ENCODE measurements around the gene SPHKAP.
"Not testable (repeated sequence)": the region's sequence is repeated elsewhere in the genome, so short reads cannot be mapped to it uniquely, and the experiment has no call there.

SPHKAP gene, protein sequence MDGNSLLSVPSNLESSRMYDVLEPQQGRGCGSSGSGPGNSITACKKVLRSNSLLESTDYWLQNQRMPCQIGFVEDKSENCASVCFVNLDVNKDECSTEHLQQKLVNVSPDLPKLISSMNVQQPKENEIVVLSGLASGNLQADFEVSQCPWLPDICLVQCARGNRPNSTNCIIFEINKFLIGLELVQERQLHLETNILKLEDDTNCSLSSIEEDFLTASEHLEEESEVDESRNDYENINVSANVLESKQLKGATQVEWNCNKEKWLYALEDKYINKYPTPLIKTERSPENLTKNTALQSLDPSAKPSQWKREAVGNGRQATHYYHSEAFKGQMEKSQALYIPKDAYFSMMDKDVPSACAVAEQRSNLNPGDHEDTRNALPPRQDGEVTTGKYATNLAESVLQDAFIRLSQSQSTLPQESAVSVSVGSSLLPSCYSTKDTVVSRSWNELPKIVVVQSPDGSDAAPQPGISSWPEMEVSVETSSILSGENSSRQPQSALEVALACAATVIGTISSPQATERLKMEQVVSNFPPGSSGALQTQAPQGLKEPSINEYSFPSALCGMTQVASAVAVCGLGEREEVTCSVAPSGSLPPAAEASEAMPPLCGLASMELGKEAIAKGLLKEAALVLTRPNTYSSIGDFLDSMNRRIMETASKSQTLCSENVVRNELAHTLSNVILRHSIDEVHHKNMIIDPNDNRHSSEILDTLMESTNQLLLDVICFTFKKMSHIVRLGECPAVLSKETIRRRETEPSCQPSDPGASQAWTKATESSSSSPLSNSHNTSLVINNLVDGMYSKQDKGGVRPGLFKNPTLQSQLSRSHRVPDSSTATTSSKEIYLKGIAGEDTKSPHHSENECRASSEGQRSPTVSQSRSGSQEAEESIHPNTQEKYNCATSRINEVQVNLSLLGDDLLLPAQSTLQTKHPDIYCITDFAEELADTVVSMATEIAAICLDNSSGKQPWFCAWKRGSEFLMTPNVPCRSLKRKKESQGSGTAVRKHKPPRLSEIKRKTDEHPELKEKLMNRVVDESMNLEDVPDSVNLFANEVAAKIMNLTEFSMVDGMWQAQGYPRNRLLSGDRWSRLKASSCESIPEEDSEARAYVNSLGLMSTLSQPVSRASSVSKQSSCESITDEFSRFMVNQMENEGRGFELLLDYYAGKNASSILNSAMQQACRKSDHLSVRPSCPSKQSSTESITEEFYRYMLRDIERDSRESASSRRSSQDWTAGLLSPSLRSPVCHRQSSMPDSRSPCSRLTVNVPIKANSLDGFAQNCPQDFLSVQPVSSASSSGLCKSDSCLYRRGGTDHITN (N-terminal part only)

DNA sequence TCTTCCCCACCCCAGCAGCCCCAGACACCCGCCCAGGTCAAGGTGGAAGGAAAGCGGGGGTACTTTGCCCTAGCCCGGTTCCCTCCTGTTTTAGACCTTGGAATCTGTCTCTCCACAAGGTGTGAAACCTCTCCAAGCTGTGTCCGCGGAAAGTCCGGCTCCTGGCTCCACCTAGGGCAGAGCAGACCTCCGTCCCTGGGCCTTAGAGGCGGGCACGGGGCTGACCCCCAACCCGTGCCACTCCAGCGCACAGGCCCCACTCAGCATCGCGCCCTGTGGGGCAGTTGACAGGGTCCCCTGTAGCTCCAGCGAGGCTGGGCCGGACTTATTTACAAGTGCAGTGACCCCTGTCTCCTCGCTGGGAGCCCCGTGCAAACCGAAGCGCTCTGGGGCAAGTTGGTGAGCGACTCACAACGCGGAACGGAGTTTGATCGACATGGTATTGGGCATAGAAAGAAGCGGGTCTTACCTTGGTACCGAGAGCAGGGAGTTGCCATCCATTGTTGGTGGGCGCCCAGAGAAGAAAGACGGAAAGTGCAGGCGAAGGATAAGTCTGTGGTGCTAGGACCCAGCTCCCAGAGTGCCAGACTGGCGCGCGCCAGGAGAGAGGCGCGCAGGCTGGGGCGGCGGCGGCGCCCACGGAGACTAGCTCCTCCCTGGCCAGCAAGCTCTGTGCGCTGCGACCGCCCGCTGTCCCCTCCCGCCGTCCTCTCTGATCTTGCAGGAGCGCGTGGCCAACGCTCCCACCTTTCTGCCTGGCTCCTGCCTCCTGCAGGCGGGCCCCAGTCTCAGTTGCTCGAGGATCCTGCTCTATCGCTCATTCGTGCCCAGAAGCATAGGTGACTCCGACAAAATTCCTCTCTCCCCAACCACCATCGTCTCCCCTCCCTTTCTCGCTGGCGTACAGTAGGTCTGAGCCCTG lies at the start of gene SPHKAP:
Gene SPHKAP (minus strand): TSS at position 590 of the 922 bp plus-strand sequence. CDS start 89 bp downstream, at position 501.
- intact Hi-C loops (cut with DNase I) = no loop called here
- DNase-seq = peak in 8 of 10 donors; percentile 4 to 92 (median 36)

GRCh38 chr2:228227466-228227865 lies 46.0 kb upstream of the SPHKAP start:
- intact Hi-C loops (cut with DNase I) = no loop called here

GRCh38 chr2:228224410-228224809 lies 42.9 kb upstream of the SPHKAP start:
- intact Hi-C loops (cut with DNase I) = no loop called here
- no peak for DNase-seq

More at GRCh38 chr2:228227466-228227865, 46.0 kb upstream of the SPHKAP start:
- DNase-seq = no peak

- intact Hi-C loops (cut with DNase I); DNase-seq: not testable (repeated sequence)
Observed at GRCh38 chr2:228218593-228218992, 37.1 kb upstream of the SPHKAP start.

GRCh38 chr2:228197504-228197903 lies 16.0 kb upstream of the SPHKAP start:
- no peak for DNase-seq

DNA sequence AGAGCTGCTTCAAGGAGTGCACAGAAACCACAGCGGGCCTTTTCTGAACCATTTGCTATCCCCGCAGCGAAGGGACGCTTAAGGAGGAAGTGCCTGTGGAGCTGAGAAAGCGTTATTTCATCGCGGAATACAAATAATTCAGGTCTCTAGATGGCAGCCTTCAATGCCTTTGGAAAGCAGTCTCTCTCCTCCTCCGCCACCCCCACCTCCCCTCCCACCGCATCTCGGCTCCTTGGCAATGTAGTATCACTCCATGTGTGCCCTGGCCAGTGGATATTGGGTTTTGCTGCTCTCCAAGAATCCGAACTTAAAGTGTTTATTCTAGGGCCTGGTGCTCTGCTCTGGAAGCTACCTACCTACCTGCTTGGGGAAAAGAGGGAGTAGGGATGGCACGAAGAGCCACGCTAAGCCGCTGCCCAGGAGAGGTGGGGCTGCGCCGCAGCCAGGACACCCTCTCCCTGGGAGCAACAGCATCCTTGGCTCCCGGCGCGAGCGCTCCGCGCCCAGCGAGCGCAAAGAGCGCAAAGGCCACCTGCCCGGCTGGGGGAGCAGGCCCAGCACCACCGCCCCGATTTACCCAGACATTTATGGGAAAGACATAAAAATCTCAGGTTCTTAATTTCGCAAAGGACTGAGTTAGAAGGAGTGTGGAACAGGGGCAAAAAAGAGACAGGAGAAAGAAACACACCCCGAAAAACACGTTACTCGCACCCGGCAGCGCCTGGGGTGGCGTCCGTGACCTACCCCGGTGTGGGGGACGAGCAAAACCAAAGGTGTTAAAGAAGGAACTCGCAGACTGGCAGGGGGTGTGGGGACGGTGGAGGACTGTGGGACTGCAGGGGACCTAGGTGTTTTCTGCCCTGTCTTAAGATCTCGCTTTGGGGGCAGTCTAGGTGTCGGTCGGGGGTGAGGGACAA lies 1.0 kb downstream of the SPHKAP start:
- intact Hi-C loops (cut with DNase I) = no loop called here

More at GRCh38 chr2:228197504-228197903, 16.0 kb upstream of the SPHKAP start:
- intact Hi-C loops (cut with DNase I) = no loop called here

GRCh38 chr2:228167290-228167689 lies 14.2 kb downstream of the SPHKAP start:
- intact Hi-C loops (cut with DNase I) = no loop called here
- no peak for DNase-seq

More for the DNA sequence above, 1.0 kb downstream of the SPHKAP start:
- DNase-seq = peak in 7 of 10 donors; percentile 6 to 80 (median 27)

DNA sequence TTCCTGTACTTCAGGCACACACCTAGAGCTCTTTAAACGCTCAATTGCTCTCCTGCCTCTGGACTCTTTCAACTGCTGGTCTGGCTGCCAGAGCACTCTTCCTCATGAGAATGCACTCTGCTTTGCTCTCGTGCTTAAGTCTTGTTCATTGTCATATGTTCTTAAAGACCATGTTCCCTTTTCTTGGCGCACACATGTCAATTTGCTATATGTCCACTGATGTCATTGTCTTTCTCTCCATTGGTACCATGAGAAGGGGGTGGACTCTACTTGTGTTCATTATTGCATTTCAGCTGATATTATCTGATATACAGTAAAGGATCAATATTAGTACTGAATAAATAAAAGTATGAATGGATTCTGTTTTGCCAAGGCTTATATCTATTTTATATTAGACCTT lies 16.8 kb downstream of the SPHKAP start:
- no peak for DNase-seq
- intact Hi-C loops (cut with DNase I) = no loop called here

GRCh38 chr2:228157841-228158240 lies 23.6 kb downstream of the SPHKAP start:
- intact Hi-C loops (cut with DNase I) = no loop called here
- DNase-seq = no peak

DNA sequence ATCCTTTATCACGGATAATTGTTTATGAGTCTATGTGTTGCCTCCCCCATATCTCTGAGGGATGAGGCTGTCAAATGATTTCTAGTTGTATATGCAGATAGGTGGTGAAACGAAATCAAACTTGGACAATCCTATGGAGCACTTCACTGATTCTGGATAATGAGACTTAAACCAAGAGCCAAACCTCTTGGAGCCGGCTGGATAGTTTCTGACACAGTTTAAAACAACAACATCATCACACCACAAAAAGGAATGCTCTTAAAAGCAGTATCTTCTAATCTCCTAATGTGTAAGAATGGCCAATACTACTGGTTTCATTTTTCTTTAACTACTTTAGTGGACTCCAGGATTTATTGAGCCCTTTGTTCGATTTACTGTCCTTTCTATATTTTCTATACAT lies 36.5 kb downstream of the SPHKAP start:
- DNase-seq = no peak
- intact Hi-C loops (cut with DNase I) = no loop called here

- intact Hi-C loops (cut with DNase I) = no loop called here
- no peak for DNase-seq
Observed at GRCh38 chr2:228140934-228141528, 40.5 kb downstream of the SPHKAP start.

GRCh38 chr2:228136027-228136426 lies 45.5 kb downstream of the SPHKAP start:
- intact Hi-C loops (cut with DNase I) = no loop called here
- no peak for DNase-seq

DNA sequence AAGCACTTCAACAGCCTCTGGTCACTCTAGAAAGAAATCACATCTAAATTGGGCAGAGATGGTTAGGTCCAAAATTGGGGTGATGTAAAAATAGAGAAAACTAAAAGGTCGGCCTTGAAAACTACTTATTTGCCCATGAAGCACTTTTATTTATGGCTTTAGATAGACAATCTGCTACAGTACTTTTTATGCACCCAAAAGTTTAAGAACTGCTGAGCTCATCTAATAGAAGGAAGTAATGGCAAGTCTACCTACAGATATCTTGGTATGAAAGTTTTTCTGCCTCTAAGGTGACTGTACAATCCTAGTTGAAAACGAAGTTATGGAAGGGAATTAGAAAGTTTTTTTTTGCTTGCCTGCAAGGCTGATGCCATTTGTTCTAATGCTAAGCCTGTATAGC lies 46.2 kb downstream of the SPHKAP start:
- intact Hi-C loops (cut with DNase I) = no loop called here

DNA sequence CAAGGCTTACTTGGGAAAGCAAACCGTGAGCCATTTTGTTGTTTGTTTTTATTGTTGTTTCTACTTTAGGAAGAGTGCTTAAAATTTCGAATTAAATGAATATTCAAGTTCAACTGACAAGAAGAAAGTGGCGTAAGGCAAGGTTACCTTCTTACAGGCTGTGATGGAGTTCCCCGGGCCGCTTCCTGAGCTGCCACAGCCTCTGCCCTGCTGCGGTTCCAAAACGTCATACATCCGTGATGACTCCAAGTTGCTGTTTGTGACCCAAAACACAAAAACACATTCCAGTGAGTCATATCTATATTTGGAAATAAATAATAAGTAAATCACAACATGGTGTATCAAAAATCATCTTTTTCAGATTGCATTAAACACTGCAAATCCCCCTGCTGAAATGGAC lies 49.7 kb downstream of the SPHKAP start:
- intact Hi-C loops (cut with DNase I) = no loop called here

More for the DNA sequence above, 46.2 kb downstream of the SPHKAP start:
- DNase-seq = no peak

DNA sequence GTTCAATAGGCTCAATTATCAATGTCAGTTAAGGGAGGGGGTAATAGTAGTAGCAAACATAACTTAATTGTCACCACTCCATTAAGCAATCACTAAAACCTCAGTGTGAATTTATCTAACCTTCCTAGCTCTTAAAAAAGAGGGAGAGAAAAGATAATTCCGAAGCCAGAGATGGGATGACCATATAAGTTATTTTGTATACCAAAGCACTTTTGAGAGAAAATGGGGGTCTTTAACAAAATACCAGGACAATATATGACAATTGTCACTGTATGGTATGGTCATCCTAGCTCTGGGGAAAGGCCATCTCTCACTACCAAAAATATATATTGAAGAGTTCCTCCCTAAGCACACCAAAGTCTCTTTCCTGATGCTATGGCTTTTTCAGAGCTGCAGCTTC lies 55.1 kb downstream of the SPHKAP start:
- no peak for DNase-seq
- intact Hi-C loops (cut with DNase I) = no loop called here

More for the DNA sequence above, 49.7 kb downstream of the SPHKAP start:
- no peak for DNase-seq

DNA sequence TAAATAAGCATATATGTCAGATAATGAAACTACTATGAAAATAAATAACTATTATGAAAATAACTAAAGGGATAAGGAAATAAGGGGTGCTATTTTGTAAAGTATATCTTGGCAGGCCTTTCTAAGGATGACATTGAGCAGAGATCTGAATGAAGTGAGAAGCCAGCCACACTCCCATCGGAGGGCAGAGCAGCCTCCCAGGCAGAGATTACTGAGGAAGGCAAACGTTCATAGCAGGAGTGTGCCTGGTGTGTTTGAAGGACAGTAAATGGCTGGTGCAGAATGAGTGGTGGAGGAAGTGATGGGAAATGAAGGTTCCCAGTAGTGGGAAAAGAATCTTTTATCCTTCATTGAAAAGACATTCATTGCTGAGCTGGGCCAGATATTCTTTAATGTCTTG lies 62.5 kb downstream of the SPHKAP start:
- no peak for DNase-seq
- intact Hi-C loops (cut with DNase I) = loop anchor here (10.0 kb wide), 1 partner anchor 696 kb away; no protein-coding TSS in a partner anchor

GRCh38 chr2:228107846-228108245 lies 73.6 kb downstream of the SPHKAP start:
- intact Hi-C loops (cut with DNase I) = no loop called here

More at GRCh38 chr2:228107846-228108245, 73.6 kb downstream of the SPHKAP start:
- DNase-seq = no peak
